ENCODE measurements around the gene NBEA.
A peak's percentile ranks its signal among the peaks of the same experiment; 100 is the strongest.

NBEA gene

GRCh38 chr13:35475960-35476943 is 534.2 kb downstream of the NBEA start, which contains the start of gene MAB21L1:
TSS of gene MAB21L1 (minus strand) at chr13:35476689. CDS start at chr13:35476138, 551 bp downstream.
- DNase-seq (ENCODE audit: low spot score): no peak

DNA sequence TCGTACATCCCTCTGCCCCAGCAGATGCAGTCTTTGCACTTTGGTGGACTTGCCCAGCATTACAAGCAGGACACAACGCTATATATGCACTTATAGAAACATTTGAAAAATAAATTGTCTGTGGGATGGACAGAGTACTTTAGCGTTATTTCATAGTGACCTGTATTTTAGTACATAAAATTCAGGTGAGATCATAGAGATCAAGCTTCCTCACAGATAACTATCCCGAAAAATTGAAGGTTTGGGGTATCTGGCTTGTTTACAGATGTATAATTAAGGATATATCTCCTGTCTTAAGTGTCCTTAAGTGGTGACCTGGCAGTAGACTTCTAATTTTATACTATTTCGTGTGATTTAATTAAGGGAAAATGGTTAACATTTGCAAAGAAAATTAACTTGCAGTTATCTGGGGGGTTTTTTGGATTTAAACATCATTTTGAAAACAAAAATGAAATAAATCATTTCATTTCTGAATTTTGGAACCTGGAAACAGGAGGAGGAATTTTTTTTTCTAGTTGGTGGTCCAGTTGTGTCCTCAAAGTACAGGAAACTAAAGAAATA is 535.4 kb downstream of the NBEA start:
- no peak for DNase-seq (ENCODE audit: low spot score)

DNA sequence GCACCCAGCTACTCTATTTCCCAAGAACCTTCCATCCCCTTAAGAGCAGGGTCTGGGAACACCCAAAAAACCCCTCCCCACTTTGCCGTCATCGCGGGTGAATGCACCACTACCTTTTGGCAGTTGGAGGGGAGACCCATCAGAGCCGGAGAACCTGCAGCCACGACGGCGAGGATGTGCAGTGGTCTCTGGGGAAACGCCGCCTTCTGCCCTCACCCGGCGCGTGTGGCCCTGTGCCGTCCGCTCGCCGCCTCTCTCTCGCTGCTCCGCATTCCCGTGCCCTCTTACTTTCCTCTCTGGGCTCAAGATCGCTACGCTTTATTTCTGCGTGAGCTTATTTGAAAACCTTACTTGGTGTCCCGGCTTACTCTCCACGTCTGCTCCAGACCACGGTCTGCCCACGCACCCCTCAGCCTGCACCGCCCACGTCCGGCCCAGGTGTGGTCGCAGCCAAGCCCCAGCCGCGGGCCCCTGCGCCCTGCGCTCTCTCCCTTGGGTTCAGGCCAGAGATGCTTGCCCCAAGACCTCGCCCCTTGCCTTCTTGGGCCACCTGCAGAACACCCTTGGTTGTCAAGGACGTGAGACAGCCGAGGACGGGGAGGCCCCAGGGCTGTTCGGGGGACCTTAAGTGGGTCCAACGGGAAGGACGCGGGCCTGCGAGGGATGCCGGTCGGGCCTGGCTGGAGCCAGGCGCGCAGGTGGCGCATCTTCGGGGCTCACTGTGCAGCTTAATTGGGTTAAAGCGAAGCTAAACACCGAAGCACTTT is 536.4 kb downstream of the NBEA start:
- DNase-seq (ENCODE audit: low spot score): no peak

DNA sequence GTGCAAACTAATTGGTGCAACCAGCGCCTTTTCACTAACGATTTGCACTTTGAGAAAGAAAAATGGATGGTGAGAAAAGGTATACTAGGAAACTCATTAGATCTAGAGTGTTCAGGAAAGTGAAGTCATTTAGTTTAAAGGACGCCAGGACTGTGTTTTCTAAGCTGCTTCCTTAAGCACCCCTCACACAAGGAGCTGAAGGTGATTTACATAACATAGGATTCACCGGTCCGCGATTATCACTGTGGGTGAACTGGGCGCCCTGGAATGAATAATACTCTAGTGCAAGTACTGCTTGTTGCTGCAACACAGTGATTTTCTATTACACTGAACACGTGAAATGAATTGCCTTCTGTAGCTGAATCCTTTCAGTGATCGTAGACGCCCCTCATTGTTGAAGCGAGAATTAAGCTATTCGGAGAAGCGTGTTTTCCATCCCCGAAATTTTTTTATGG is 537.0 kb downstream of the NBEA start:
- DNase-seq (ENCODE audit: low spot score): no peak

- DNase-seq (ENCODE audit: low spot score): no peak
Measured at GRCh38 chr13:35479706-35480105, 537.6 kb downstream of the NBEA start.

- no peak for DNase-seq (ENCODE audit: low spot score)
Measured at GRCh38 chr13:35480346-35480745, 538.3 kb downstream of the NBEA start.

DNA sequence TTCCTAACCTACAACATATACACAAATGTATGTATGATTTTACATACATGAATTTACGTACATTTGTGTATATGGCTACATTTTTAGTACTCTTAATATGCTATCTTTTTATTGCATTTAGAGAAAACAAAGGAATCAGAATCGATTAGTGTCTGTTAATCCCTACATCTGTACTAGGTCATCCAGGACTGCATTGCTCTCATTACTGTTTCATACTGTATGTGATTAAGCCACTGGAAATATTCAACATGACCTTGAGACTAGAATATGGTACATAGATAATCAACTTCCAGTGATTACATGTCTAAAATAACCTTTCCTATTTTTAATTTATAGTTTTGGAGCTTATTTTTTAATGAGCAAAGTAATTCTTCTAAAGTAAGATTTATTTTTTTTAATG is 539.7 kb downstream of the NBEA start:
- no peak for DNase-seq (ENCODE audit: low spot score)

DNA sequence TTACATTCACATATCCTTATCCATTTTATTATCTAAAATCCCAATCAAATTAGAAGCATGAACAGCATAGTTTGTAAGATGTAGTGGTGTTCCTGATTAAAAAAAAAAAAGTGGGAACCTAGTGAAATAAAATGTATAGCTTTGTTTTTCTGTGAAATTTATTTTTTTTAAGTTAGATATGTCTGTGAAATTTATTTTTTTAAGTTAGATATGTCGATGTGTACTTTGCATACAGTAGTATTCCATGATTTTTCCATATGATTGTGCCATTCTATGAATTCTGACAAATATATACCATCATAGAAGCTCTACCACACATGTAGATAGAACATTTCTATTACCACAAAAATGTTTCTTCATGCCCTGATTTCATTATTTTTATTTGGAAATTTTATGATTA is 540.5 kb downstream of the NBEA start:
- DNase-seq (ENCODE audit: low spot score): no peak

- no peak for DNase-seq (ENCODE audit: low spot score)
Measured at GRCh38 chr13:35483761-35484160, 541.7 kb downstream of the NBEA start.

GRCh38 chr13:35484384-35484783 is 542.3 kb downstream of the NBEA start:
- DNase-seq (ENCODE audit: low spot score): no peak

DNA sequence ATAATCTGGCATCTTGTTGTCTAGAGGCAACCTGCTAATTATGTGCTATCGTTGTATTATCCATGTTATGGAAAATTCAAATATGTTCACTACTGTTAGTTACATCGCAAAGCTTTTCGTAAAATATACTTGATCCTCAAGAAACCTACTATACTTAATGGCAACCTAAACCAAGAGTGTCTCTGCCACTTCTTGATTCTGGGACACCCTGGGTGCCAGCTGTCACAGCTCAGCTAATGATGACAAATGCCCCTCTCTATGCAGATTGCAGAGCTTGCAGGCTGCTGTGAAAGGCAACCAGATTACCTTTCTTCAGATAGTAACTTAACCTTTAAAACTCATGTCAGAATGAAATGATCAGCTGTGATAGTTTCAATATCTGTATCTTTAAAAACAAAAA is 543.4 kb downstream of the NBEA start:
- no peak for DNase-seq (ENCODE audit: low spot score)

- DNase-seq (ENCODE audit: low spot score): no peak
Measured at GRCh38 chr13:35489050-35489449, 547.0 kb downstream of the NBEA start.

DNA sequence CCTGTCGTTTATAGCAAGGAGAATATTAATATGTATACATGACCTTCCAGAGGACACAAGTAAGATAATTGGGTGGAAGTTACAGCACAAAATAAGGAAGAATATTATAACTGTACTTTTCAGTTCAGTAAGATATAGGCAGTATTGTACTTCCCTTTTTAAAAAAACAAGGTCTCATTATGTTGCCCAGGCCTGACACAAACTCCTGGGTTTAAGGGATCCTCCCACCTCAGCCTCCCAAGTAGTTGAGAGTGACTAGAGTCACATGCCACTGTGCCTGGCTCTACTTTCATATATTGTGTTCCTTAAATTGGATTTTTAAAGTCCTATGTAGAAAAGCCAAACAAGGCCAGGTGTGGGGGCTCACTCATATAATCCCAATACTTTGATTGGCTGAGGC is 553.9 kb downstream of the NBEA start:
- DNase-seq (ENCODE audit: low spot score): no peak

- no peak for DNase-seq (ENCODE audit: low spot score)
Measured at GRCh38 chr13:35496761-35497386, 554.8 kb downstream of the NBEA start.

DNA sequence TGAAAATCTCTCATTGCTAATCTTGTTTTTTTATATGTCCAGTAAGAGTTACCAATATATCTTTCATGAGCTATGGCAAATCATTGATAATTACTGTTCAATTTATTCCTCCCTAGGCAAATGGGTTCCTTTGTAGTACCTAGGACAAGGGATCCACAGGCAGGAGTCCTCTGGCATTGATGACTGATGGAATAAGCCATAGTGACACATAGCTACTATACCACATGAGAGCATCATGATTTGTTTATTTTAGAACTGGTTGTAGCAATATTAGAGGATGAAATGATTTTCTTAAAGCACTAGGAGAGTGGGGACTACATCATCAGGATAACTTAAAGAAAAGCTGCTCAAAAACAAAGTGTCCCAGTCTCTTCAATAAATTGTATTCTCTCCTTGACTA is 556.2 kb downstream of the NBEA start:
- no peak for DNase-seq (ENCODE audit: low spot score)

DNA sequence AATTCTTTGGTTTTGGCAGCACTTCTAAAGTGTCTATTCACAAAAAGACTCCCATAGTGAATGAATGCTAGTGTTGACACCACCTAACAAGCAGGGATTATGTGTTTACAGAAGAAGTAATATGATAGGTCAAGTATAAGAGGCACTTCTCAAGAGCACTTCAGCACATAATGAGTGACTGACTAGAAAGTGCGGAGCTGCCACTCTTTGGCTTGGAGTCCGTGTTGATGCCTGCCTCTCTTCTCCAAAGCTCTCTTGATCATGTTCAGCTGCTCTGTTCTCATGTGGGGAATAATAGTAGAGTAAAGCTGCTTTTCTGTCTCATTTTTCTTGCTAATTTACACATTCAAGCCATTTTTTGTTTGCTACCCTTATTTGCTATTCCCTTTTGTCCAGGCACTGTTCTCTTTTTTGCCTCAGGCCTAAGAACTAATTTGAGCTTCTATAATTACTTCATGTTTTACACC is 557.2 kb downstream of the NBEA start:
- DNase-seq (ENCODE audit: low spot score): no peak

DNA sequence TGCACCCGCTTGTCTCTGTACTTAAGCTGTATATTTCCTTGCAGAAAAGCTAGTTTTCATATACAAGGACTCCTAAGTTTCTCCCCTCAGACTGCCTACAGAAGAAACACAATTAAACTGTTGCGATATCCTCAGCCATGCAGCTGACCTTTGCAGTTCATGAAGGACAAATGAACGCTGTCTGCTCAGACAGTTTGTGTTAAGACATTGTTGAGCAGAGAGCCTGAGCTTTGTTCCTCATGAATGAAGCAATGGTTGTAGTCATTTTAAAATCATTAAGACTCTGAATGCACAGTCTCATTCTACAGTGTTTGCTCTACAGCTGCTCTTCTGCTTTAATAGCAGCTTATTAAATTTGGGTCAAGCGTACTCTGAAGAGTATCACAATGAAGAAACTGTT is 557.6 kb downstream of the NBEA start:
- DNase-seq (ENCODE audit: low spot score): no peak

- no peak for DNase-seq (ENCODE audit: low spot score)
Measured at GRCh38 chr13:35500144-35500543, 558.1 kb downstream of the NBEA start.

DNA sequence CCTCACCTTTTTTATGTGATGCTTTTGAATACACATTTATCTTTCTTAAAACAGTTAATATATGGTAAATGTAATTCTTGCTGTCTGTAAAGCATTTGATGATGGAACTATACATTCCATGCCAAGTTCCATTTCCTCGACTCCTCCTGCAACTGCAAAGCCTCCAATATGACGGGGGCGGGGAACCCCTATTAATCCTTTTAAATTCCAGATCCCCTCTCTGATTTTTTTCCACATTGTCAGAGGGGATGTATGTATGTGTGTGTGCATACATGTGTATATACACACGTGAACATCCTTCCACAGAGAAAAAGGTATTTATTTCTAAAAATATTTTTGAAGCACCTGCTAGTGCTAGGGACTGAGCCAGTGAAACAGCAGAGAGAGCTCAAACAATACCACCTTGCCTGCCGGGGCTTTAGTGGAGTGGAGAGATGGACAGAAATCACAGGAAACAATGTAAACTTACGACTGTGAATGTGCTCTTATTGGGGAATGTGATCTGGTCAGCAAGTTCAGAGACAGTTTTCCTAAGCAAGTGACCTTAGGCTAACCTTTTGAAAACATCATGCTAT is 559.7 kb downstream of the NBEA start:
- DNase-seq (ENCODE audit: low spot score): no peak

GRCh38 chr13:35502456-35502855 is 560.4 kb downstream of the NBEA start:
- no peak for DNase-seq (ENCODE audit: low spot score)

GRCh38 chr13:35512271-35512920 is 570.3 kb downstream of the NBEA start:
- peak; percentile 29 for DNase-seq (ENCODE audit: low spot score)
